ENCODE results near the gene DSCAM.

DSCAM gene

GRCh38 chr21:40534886-40535285, 312.1 kb downstream of the DSCAM start:
- no peak for DNase-seq (ENCODE audit: low spot score)

DNA sequence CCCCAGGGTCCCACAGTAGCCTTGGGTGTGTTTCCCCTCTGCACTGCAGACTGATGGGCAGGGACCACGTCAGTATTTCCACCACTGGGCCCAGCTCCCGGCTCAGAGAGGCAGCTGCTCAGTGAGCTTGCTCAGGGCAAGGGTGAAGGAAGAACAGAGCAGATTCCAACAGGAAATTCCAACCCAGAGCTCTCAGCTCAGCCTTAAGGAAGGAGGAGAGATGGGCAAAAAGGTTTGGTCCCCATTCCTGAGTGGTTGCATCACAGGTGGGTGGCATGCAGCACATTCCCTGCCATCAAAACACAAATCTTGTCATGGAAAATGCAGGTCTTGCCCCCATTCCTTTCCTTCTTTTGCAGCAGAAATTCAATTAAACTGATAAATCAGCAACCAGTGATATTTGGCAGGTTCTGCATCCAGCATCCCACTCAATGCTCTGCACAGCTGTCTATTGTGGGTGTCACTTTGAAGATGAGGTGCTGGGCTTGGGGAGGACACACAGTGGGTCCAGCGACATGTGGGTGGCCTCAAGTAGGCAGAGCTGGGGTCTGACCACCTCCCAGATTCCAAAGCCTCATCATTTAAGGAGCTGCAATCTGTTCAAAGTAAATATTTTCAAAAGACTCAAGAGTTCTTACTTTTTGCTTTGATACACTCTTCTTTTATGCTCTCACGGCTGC, 315.4 kb downstream of the DSCAM start:
- DNase-seq (ENCODE audit: low spot score), result no peak

- DNase-seq (ENCODE audit: low spot score), result no peak
Measured at GRCh38 chr21:40531016-40531415, 315.9 kb downstream of the DSCAM start.

GRCh38 chr21:40517646-40518045, 329.3 kb downstream of the DSCAM start:
- no peak for DNase-seq (ENCODE audit: low spot score)

DNA sequence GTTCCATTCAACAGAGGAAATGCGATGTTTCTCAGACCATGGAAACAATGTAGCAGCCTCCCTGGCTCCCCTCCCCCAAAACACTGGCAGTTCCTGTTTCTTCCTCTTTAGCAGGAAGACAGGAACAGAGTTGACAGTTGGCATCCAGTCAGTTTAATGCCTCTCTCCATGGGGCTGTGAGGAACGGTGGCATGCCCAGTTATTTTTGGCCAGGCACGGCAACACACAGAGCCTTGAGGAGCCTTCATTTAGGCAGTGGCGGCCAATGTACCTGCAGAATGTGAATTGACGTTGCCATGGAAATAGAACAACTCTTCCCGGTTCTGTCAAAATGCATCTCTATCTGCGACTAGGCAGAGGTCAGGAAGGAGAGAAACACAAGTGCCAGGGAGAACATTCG, 330.6 kb downstream of the DSCAM start:
- DNase-seq (ENCODE audit: low spot score), result no peak

GRCh38 chr21:40512590-40512989, 334.4 kb downstream of the DSCAM start:
- peak; percentile 54 for DNase-seq (ENCODE audit: low spot score)

GRCh38 chr21:40507978-40508377, 339.0 kb downstream of the DSCAM start:
- DNase-seq (ENCODE audit: low spot score), result no peak

- DNase-seq (ENCODE audit: low spot score), result no peak
Measured at GRCh38 chr21:40505681-40506080, 341.3 kb downstream of the DSCAM start.

DNA sequence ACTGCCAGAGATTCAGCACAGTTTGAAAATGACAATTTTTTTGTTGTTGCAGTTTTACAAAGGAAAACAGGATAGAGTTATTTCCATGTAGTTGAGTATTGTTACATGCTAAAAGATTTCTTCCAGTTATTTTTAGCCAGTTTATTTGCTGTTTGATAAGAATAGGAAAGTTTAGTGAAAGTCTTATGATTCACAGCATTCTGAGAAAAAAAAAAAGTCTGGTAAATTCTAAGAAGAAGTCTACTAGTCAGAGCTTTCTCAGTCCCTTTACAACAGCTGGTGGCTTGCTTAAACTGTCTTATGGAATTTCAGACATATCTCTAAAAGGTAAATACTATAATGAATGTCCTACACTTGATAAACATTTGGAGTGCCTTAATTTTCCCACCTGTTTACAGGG, 341.7 kb downstream of the DSCAM start:
- no peak for DNase-seq (ENCODE audit: low spot score)

DNA sequence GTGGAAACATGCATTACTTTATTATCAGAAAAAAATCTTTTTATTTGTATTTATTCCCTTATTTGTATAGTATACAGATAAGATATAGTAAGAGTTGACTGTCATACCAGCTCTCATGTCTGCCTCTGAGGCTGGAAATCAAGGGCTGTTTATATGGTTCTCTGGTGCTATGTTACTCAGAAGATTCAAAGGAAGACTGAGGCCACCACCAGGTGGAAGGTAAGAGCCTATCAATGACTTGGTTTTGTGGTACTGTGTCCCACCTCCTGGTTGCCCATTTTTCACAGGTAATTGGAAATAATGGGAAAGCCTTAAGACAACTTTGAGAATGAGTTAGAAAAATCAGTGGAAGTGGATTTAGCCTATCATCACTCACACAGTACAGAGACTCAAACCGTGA, 342.1 kb downstream of the DSCAM start:
- DNase-seq (ENCODE audit: low spot score), result no peak

DNA sequence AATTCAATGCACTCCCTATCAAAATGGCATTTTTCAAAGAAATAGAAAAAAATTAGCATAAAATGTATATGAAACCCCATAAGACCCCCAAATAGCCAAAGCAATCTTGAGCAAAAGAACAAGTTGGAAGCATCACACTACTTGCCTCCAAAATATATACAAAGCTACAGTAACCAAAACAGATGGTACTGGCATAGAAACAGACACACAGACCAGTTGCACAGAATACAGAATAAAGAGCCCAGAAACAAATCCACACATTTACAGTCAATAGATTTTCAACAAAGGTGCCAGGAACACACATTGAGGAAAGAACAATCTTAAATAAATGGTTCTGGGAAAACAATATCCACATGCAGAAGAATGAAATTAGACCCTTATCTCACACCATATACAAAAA, 350.8 kb downstream of the DSCAM start:
- DNase-seq (ENCODE audit: low spot score), result no peak

DNA sequence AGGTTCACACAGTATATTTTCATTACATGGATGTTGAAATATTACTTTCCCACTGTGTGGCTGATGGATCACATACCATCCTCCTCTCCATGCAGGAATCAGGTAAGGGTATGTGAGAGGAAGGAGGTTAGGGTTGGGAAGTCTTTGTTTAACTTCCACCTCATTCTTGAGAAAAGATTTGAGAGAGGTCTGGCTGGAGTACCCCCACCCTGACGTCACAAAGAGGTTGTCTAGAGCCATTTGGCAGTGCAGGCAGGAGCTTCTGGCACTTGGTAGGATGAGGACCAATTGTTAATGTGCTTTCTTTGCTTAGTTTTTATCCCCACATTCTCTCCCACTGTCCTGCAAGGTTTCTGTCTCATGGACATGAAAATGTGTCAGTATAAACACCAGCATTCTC, 356.6 kb downstream of the DSCAM start:
- DNase-seq (ENCODE audit: low spot score), result no peak

GRCh38 chr21:40489001-40489400, 358.0 kb downstream of the DSCAM start:
- DNase-seq (ENCODE audit: low spot score), result no peak

GRCh38 chr21:40481764-40482163, 365.2 kb downstream of the DSCAM start:
- no peak for DNase-seq (ENCODE audit: low spot score)

GRCh38 chr21:40474513-40474912, 372.4 kb downstream of the DSCAM start:
- DNase-seq (ENCODE audit: low spot score), result no peak

DNA sequence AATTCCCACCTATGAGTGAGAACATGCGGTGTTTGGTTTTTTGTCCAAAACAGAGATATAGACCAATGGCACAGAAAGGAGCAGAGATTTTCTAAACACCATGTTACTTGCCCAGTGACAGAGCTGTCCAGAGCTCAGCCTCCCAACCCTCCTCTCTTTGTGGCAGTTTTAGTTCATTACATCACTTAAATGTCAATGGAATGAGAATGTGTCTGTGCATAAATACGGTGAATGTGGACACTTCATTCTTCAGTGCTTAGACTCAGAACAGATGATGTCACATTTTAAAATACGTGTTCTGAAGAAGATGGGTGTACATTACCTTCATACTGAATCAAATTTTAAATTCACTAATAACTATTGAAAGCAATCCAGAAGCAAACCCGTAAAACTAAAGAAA, 374.9 kb downstream of the DSCAM start:
- no peak for DNase-seq (ENCODE audit: low spot score)

- DNase-seq (ENCODE audit: low spot score), result no peak
Measured at GRCh38 chr21:40471103-40471502, 375.9 kb downstream of the DSCAM start.

DNA sequence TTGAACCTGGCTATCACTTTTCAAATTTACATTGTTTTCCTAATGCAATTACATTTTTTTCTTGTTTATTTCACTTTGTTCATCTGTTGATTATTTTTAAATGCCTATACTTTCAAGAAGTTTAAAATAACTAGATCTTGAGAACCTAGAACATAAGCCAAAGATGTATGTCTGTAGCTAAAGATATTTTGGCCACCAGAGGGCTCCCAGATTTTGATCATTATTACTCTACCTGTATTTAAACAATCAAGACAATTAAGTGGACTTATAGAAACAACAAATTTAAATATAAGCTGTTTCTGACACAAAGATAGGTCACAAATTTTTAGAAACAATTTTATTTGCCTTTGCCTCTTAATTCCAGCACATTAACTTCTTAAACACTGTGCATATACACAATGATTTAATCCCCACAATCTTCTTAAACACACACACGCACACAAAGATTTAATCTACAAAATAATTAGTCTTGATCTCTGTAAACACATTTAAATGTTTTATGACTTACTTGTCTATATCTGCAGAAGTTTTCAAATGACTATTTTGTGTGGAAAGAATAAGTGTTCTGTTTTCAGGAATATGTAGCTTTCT, 380.0 kb downstream of the DSCAM start:
- peak; percentile 29 for DNase-seq (ENCODE audit: low spot score)

- DNase-seq (ENCODE audit: low spot score), result no peak
Measured at GRCh38 chr21:40465382-40465781, 381.6 kb downstream of the DSCAM start.

DNA sequence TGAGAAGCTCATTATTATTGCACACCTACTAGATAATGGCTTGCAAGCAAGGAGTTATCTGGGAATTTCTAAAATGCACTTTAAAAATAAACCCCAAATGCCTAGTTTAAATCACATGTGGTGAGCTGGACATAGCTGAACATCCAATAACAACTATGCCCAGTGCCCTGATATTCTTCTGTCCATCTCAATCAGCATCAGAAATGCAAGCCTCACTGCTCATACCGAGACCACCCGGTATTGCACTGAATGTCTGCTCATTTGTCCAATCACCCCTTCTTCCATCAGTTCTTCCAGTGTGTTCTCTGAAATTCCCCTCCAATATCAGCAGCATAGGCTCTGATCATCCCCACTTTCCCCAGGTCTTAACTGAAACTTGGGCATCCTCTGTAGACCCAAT, 383.8 kb downstream of the DSCAM start:
- no peak for DNase-seq (ENCODE audit: low spot score)

DNA sequence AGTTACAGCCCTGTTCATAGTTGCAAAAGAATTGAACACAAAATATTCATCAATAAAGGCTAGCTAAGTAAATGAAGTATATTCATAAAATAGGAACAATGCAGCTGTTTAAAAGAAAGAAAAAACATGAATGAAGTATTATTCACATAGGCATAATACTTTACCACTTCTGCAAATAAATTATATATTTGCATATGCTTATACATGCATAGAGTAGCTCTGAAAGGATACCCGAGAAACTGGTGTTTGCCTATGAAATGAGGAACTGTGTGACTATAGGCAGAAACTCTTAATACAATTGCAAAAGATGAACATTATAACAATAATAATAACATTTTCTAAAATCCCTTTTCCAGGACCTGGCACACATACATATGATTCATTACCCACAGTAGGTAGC, 385.9 kb downstream of the DSCAM start:
- DNase-seq (ENCODE audit: low spot score), result no peak

DNA sequence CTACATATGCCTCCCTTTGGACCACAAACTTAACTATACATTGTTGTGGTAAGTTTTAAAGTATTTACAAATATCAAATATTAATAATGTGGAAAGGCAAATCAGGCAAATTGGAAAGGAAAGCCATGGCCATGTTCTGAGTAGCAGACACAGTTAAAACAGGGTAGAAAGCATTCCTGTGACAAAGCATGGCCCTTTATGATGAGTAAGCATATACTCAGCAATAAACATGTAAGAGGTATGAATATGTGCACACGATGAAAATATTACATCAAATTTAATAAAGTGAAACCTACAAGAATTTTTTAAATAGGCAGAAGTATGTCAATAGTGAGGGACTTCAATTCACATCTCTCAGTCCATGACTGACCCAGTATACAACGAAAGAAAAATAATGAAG, 389.2 kb downstream of the DSCAM start:
- DNase-seq (ENCODE audit: low spot score), result no peak

- DNase-seq (ENCODE audit: low spot score), result no peak
Measured at GRCh38 chr21:40454057-40454456, 392.9 kb downstream of the DSCAM start.

DNA sequence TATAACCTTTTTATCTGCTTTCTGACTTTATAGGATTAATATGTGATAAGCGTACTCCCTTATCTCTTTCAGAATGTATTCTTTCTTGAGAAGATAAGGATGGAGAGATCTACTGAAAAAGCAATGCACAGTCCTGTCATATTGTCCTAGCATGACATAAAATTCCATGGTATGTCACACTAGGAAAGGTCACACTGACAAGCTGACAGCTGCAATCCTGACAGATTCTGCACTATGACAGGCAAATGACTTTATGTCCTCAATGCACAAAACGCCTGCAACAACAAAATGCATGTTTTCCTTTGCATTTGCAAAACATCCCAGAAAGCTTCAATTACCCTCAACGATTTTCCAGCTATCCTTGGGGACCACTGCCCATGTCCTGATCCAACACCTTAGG, 393.8 kb downstream of the DSCAM start:
- no peak for DNase-seq (ENCODE audit: low spot score)

All from NAMALWA (cell line).